Measurements from ENCODE around the gene KIFC3.
"Not testable (repeated sequence)": the region's sequence is repeated elsewhere in the genome, so short reads cannot be mapped to it uniquely, and the experiment has no call there.

KIFC3 gene

DNA sequence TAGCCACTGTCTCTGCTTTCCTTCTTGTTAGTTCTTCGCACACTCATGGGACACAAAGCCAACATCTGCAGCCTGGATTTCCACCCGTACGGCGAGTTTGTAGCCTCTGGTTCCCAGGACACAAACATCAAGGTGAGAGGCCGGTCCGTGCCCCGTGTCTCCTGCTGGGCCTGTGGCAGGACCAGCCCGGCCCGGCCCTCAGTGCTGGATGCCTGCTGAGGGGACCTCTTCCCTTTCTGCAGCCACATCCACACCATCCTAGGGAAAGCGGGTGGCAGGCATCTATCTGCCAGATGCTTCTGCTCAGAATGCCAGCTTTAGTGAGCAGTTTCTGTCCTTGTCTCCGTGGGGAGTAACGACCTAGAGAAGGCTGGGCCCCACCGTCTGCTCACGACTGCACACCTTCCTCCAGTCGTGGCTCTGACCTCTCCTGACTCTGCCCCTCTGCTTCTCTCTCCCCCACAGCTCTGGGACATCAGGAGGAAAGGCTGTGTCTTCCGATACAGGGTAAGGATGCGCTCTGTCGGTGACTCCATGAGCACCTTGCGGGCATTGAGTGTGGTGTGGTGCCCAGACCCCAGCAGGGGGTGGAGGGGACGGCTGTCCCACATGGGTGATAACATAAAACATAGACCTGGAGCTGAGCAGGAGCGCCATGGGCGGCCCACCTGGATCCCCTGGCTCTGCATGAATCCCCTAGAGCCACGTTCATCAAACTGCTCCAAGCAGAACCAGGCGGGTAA, 51.3 kb downstream of the KIFC3 start:
- Histone ChIP-seq H3K27ac (ENCODE audit: low read length) (no peak overlapping the region), H3K9ac (ENCODE audit: low read length in 2 of 2) (no peak overlapping the region), H3K27me3 (ENCODE audit: control insufficient read depth in 1 of 2, insufficient read depth in 2 of 2, low read length in 2 of 2) (no peaks in the 10 kb centered on the region), H3K4me1 (ENCODE audit: control insufficient read depth, insufficient read depth, low read length) (no peaks in the 10 kb centered on the region), H3K9me3 (ENCODE audit: control insufficient read depth in 2 of 2, low read length in 2 of 2) (no peaks in the 10 kb centered on the region), H3K4me3 (ENCODE audit: low read length in 2 of 2) (no peak overlapping the region), H3K36me3 (ENCODE audit: control insufficient read depth in 2 of 2, insufficient read depth in 2 of 2, low read length in 2 of 2) (peaks cover 8 to 14% of the 10 kb centered on the region in 2 donors)

DNA sequence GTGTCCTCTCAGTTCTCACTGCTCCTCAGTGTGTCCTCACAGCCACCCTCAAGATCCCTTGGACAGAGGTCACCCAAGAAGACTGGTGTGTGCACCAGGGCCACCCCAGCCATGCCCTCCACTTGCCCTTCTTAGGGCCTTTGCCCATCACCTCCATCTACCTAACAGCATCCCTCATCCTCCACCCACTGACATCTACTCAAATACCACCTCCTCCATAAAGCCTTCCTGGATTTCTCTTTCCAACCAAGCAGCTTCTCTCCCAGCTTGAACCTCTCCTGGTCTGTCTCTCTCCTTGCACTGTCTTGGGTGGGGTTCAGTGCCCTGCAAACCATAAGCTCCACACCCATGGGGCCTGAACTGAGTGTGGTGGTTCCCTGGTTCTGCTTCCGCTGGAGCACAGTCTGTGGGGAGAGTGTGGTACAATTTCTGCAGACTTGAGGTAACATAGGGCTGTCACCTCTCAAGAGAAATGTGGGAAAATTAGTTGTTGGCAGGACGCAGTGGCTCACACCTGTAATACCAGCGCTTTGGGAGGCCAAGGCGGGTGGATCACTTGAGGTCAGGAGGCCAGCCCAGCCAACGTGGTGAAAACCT, 52.3 kb downstream of the KIFC3 start:
- peaks cover 7 to 8% of the 10 kb centered on the region in 2 donors for H3K36me3 ChIP-seq (ENCODE audit: control insufficient read depth in 2 of 2, insufficient read depth in 2 of 2, low read length in 2 of 2)
- no peak overlapping the region for H3K4me3 ChIP-seq (ENCODE audit: low read length in 2 of 2)
- H3K27ac ChIP-seq (ENCODE audit: low read length) = no peak overlapping the region
- no peaks in the 10 kb centered on the region for H3K4me1 ChIP-seq (ENCODE audit: control insufficient read depth, insufficient read depth, low read length)
- no peaks in the 10 kb centered on the region for H3K9me3 ChIP-seq (ENCODE audit: control insufficient read depth in 2 of 2, low read length in 2 of 2)
- no peaks in the 10 kb centered on the region for H3K27me3 ChIP-seq (ENCODE audit: control insufficient read depth in 1 of 2, insufficient read depth in 2 of 2, low read length in 2 of 2)
- no peak overlapping the region for H3K9ac ChIP-seq (ENCODE audit: low read length in 2 of 2)

DNA sequence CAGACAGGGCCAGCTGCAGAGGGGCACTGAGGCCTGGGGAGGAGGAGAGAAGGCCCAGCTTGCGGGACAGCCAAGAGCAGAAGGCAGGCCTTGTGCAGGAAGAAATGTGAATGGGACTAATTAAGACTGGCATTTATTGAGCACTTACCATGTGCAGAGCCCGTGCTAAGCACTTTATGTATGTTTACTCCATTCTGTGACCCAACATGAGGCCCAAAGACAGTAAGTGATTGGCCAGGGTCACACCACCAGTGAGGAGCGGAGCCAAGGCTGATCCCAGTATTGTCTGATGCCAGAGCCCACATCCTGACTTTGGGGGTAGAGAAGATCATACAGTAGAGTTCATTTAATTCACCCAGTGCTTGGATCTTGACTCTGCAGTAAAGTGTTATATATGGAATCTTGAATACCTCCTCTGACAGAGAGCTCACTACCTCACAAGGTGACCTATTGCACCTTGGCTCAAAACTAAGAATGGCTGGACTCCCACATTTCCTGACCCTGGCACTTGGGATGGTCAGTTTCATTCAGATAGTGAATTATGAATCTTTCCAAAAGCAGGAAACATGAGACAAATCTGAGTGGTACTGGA, 53.1 kb downstream of the KIFC3 start:
- Histone ChIP-seq H3K27me3 (ENCODE audit: control insufficient read depth in 1 of 2, insufficient read depth in 2 of 2, low read length in 2 of 2) (no peaks in the 10 kb centered on the region), H3K9ac (ENCODE audit: low read length in 2 of 2) (no peak overlapping the region), H3K4me1 (ENCODE audit: control insufficient read depth, insufficient read depth, low read length) (no peaks in the 10 kb centered on the region), H3K4me3 (ENCODE audit: low read length in 2 of 2) (no peak overlapping the region), H3K9me3 (ENCODE audit: control insufficient read depth in 2 of 2, low read length in 2 of 2) (no peaks in the 10 kb centered on the region), H3K36me3 (ENCODE audit: control insufficient read depth in 2 of 2, insufficient read depth in 2 of 2, low read length in 2 of 2) (peaks cover 8 to 11% of the 10 kb centered on the region in 2 donors), H3K27ac (ENCODE audit: low read length) (no peak overlapping the region)

DNA sequence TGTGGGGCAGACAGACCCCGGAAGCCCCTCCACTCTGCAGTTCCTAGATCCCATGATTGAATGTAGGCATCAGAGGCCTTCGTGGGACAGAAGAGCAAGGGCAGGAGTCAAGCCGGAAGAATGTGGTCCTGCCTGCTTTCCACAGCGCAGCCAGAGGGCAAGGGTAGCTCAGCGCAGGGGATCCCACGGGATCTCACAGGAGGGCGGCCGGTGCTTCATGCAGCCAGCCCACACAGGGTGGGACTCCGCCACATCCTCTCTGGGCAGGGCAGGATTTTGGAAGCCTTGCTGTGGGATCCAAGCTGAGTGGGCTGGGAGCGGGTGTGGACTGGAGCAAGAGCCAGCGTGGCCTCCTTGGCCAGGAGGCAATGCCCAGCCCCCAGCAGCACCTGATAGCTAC, 53.7 kb downstream of the KIFC3 start:
- Histone ChIP-seq H3K9me3 (ENCODE audit: control insufficient read depth in 2 of 2, low read length in 2 of 2) (no peaks in the 10 kb centered on the region), H3K4me3 (ENCODE audit: low read length in 2 of 2) (no peak overlapping the region), H3K4me1 (ENCODE audit: control insufficient read depth, insufficient read depth, low read length) (no peaks in the 10 kb centered on the region), H3K27me3 (ENCODE audit: control insufficient read depth in 1 of 2, insufficient read depth in 2 of 2, low read length in 2 of 2) (no peaks in the 10 kb centered on the region), H3K27ac (ENCODE audit: low read length) (no peak overlapping the region), H3K9ac (ENCODE audit: low read length in 2 of 2) (no peak overlapping the region), H3K36me3 (ENCODE audit: control insufficient read depth in 2 of 2, insufficient read depth in 2 of 2, low read length in 2 of 2) (peaks cover 8 to 11% of the 10 kb centered on the region in 2 donors)

DNA sequence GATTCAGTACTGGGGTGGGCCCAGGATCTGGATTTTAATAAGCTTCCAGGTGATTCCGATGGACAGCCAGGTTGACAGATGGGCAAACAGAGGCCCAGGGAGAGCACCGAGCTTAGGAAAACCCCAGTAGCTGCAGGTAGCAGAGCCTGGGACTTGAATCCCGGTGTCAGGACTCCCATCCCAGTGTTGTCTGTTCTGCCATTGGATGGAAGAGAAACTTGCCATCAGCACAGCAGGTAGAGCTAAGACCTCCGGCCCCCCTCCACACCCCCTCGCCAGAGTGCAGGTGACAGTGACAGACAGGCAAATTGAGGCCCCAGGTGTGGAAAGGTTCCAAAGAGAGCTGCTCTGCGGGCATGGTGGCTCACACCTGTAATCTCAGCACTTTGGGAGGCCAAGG, 54.3 kb downstream of the KIFC3 start:
- no peaks in the 10 kb centered on the region for H3K4me1 ChIP-seq (ENCODE audit: control insufficient read depth, insufficient read depth, low read length)
- H3K4me3 ChIP-seq (ENCODE audit: low read length in 2 of 2) = no peak overlapping the region
- peaks cover 8 to 11% of the 10 kb centered on the region in 2 donors for H3K36me3 ChIP-seq (ENCODE audit: control insufficient read depth in 2 of 2, insufficient read depth in 2 of 2, low read length in 2 of 2)
- H3K9me3 ChIP-seq (ENCODE audit: control insufficient read depth in 2 of 2, low read length in 2 of 2) = no peaks in the 10 kb centered on the region
- H3K9ac ChIP-seq (ENCODE audit: low read length in 2 of 2) = no peak overlapping the region
- no peaks in the 10 kb centered on the region for H3K27me3 ChIP-seq (ENCODE audit: control insufficient read depth in 1 of 2, insufficient read depth in 2 of 2, low read length in 2 of 2)
- no peak overlapping the region for H3K27ac ChIP-seq (ENCODE audit: low read length)

DNA sequence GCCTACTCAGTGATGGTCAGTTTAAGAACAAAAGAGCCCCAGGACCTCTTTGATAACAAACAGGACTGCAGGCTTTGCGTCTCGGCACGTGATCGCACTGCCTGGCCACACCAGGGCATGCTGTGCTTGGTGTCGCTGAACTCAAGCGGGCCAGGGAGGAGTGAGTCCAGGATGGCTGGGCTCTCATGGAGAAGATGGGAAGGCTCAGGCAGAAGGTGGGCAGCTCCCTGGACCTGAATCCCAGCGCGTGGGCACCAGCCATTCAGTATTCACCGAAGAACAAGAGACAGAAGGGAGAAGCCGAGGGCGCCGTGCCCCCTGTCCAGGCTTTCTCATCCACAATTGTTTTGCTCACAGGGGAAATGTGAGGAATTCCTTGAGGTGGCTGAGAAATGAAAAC, 54.8 kb downstream of the KIFC3 start:
- H3K36me3 ChIP-seq (ENCODE audit: control insufficient read depth in 2 of 2, insufficient read depth in 2 of 2, low read length in 2 of 2) = peaks cover 6 to 13% of the 10 kb centered on the region in 2 donors
- no peaks in the 10 kb centered on the region for H3K4me1 ChIP-seq (ENCODE audit: control insufficient read depth, insufficient read depth, low read length)
- no peaks in the 10 kb centered on the region for H3K27me3 ChIP-seq (ENCODE audit: control insufficient read depth in 1 of 2, insufficient read depth in 2 of 2, low read length in 2 of 2)
- no peak overlapping the region for H3K27ac ChIP-seq (ENCODE audit: low read length)
- H3K4me3 ChIP-seq (ENCODE audit: low read length in 2 of 2) = no peak overlapping the region
- no peak overlapping the region for H3K9ac ChIP-seq (ENCODE audit: low read length in 2 of 2)
- H3K9me3 ChIP-seq (ENCODE audit: control insufficient read depth in 2 of 2, low read length in 2 of 2) = no peaks in the 10 kb centered on the region

DNA sequence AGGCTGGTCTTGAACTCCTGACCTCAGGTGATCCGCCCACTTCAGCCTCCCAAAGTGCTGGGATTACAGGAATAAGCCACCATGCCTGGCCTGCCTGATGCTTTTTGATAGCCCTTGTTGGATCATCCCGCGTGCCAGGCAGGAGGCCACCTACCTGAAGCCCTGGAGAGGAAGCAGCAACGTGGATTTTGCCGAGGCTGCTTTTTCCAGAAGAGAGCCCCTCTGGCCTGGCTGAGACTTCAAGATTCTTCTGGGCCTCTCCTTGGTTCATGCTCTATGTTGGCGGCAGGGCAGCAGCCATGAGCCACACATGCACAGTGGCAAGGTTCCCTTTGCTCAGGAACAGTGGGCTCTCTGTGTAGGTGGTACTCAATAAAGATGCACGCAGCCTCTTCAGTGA, 55.2 kb downstream of the KIFC3 start:
- no peak overlapping the region for H3K27ac ChIP-seq (ENCODE audit: low read length)
- no peaks in the 10 kb centered on the region for H3K27me3 ChIP-seq (ENCODE audit: control insufficient read depth in 1 of 2, insufficient read depth in 2 of 2, low read length in 2 of 2)
- H3K4me1 ChIP-seq (ENCODE audit: control insufficient read depth, insufficient read depth, low read length) = no peaks in the 10 kb centered on the region
- H3K9me3 ChIP-seq (ENCODE audit: control insufficient read depth in 2 of 2, low read length in 2 of 2) = no peaks in the 10 kb centered on the region
- H3K36me3 ChIP-seq (ENCODE audit: control insufficient read depth in 2 of 2, insufficient read depth in 2 of 2, low read length in 2 of 2) = peaks cover 8 to 16% of the 10 kb centered on the region in 2 donors
- no peak overlapping the region for H3K4me3 ChIP-seq (ENCODE audit: low read length in 2 of 2)
- H3K9ac ChIP-seq (ENCODE audit: low read length in 2 of 2) = no peak overlapping the region

DNA sequence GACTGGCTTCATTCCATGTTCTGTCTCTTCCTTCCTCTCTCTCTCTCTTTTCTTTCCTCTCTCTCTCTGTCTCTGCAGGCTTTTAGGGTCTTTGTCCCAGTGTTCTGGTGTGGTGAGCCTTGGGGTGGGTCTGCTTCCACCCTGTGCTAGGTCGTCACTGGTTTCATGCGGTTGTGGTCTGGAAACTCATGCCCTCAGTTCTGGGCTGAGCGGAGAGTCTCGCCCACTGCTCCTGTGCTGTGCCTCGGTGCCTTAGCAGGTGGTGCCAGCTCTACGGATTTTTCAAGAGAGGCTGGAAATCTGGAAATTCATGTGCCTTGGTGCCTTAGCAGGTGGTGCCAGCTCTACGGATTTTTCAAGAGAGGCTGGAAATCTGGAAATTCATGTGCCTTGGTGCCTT, 56.0 kb downstream of the KIFC3 start:
- H3K9me3 ChIP-seq (ENCODE audit: control insufficient read depth in 2 of 2, low read length in 2 of 2); H3K9ac ChIP-seq (ENCODE audit: low read length in 2 of 2); H3K27ac ChIP-seq (ENCODE audit: low read length); H3K4me1 ChIP-seq (ENCODE audit: control insufficient read depth, insufficient read depth, low read length); H3K27me3 ChIP-seq (ENCODE audit: control insufficient read depth in 1 of 2, insufficient read depth in 2 of 2, low read length in 2 of 2); H3K4me3 ChIP-seq (ENCODE audit: low read length in 2 of 2): not testable (repeated sequence)
- peaks cover 4 to 16% of the 10 kb centered on the region in 2 donors for H3K36me3 ChIP-seq (ENCODE audit: control insufficient read depth in 2 of 2, insufficient read depth in 2 of 2, low read length in 2 of 2)

DNA sequence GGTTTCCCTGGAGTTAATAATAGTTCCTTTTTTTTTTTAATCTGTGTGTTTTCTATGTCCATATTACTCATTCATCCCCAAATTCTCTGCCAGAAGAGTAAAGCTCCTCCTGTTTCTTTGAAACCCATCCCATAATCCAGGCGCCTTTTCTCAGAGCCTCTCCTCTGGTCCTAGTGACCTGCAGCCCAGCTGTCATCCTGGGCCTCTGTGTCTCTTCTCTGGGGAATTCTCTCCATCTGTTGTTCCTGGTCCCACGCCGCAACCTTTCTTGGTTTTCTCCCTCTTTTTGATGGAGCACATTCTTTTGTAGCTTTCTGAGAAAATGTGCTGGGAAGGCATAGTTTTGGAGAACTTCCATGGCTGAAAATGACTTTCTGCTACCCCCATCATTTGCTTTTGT, 56.5 kb downstream of the KIFC3 start:
- no peak overlapping the region for H3K4me3 ChIP-seq (ENCODE audit: low read length in 2 of 2)
- H3K36me3 ChIP-seq (ENCODE audit: control insufficient read depth in 2 of 2, insufficient read depth in 2 of 2, low read length in 2 of 2) = peaks cover 4 to 13% of the 10 kb centered on the region in 2 donors
- no peak overlapping the region for H3K9ac ChIP-seq (ENCODE audit: low read length in 2 of 2)
- H3K27ac ChIP-seq (ENCODE audit: low read length) = no peak overlapping the region
- no peaks in the 10 kb centered on the region for H3K4me1 ChIP-seq (ENCODE audit: control insufficient read depth, insufficient read depth, low read length)
- no peaks in the 10 kb centered on the region for H3K27me3 ChIP-seq (ENCODE audit: control insufficient read depth in 1 of 2, insufficient read depth in 2 of 2, low read length in 2 of 2)
- H3K9me3 ChIP-seq (ENCODE audit: control insufficient read depth in 2 of 2, low read length in 2 of 2) = no peaks in the 10 kb centered on the region

DNA sequence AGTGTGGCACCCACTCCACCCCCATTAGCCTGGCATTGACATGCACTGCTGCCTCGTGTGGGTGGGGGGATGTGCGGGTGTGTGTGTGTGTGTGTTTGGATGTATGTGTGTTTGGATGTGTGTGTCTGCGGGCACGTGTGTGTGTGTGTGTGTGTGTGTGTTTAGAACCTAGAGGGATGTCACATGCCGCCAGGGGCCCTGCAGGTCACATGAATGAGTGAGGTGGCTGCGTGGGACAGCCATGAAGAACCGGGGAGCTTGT, 57.7 kb downstream of the KIFC3 start:
- no peaks in the 10 kb centered on the region for H3K9me3 ChIP-seq (ENCODE audit: control insufficient read depth in 2 of 2, low read length in 2 of 2)
- peaks cover 4 to 12% of the 10 kb centered on the region in 2 donors for H3K36me3 ChIP-seq (ENCODE audit: control insufficient read depth in 2 of 2, insufficient read depth in 2 of 2, low read length in 2 of 2)
- no peak overlapping the region for H3K27ac ChIP-seq (ENCODE audit: low read length)
- no peak overlapping the region for H3K4me3 ChIP-seq (ENCODE audit: low read length in 2 of 2)
- no peaks in the 10 kb centered on the region for H3K4me1 ChIP-seq (ENCODE audit: control insufficient read depth, insufficient read depth, low read length)
- H3K9ac ChIP-seq (ENCODE audit: low read length in 2 of 2) = no peak overlapping the region
- H3K27me3 ChIP-seq (ENCODE audit: control insufficient read depth in 1 of 2, insufficient read depth in 2 of 2, low read length in 2 of 2) = no peaks in the 10 kb centered on the region
